GM19043 (cell line): ENCODE measurements around the gene HPS1.

Experiments
- ATAC-seq: cut with Tn5 transposase; IDR thresholded peaks from one replicate; pipeline ENCODE4 v1.9.1; 2021; ENCODE audit warnings: low read depth; ENCODE audit not compliant: unreplicated experiment

HPS1 gene

GRCh38 chr10:98370831-98371820 is 75.6 kb downstream of the HPS1 start:
- no peak for ATAC-seq

- no peak for ATAC-seq
Measured at GRCh38 chr10:98369801-98370200, 76.9 kb downstream of the HPS1 start.

- no peak for ATAC-seq
Measured at GRCh38 chr10:98368644-98369043, 78.1 kb downstream of the HPS1 start.

GRCh38 chr10:98367604-98368451 is 78.9 kb downstream of the HPS1 start:
- no peak for ATAC-seq
